ENCODE measurements around the gene SNX13.

GRCh38 chr7:17965603-17966002, 25.3 kb upstream of the SNX13 start:
- TF ChIP-seq POLR2A (IDR thresholded peaks at IDR 0.05; ENCODE audit: low read depth, low read length) (no peak), TAF1 (IDR thresholded peaks at IDR 0.05; ENCODE audit: low read depth, low read length) (no peak), POLR2AphosphoS5 (IDR thresholded peaks at IDR 0.05; ENCODE audit: low read depth, low read length) (no peak), POU2F2 (IDR thresholded peaks at IDR 0.05; ENCODE audit: low read depth, low read length) (no peak), SPI1 (IDR thresholded peaks at IDR 0.05; ENCODE audit: low read depth, low read length) (no peak), PAX5 (IDR thresholded peaks at IDR 0.05; ENCODE audit: insufficient read depth, low read length, severe bottlenecking) (no peak)
